ENCODE results near the gene SGCA. TPM values are rescaled to one million over a fixed set of nuclear protein-coding genes. Genes with fewer than 3 reads are reported as not detected.

SGCA gene
- total RNA-seq, 1 experiment from 2014 or later: 0.24 TPM

DNA sequence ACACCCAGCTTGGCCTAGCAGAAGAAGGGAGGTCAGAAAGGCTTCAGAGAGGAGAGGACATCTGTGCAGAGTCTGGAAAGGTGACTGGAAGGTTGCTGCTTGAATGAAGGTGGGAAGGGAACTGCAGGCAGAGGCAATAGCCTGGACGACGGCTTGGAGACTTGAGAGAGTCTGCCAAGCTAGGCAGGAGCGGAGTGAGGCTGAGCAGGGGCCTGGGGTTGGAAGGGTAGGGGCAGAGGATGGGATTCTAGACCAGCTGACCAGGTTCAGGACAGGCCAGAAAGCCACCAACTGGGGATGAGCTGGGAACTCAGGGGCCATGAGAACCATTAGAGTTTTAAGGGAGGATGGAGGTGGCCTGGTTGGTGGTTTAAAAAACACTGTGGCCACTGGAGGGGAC is 339 bp upstream of the SGCA start:
- Mint-ChIP-seq H3K27ac (peak overlapping the region; percentile 5 to 47 (median 45); a peak in 2 of 7 replicates), H3K9me3 (no peaks in the 10 kb centered on the region; a peak in 1 of 5 replicates), H3K4me1 (peaks cover 22 to 56% of the 10 kb centered on the region in 2 experiments), H3K4me3 (no peak overlapping the region), H3K27me3 (ENCODE audit: low read depth) (peaks cover 23% of the 10 kb centered on the region), H3K36me3 (ENCODE audit: insufficient read depth in 1 of 3, low read depth in 3 of 3) (no peaks in the 10 kb centered on the region)
- H2AK5ac ChIP-seq (ENCODE audit: insufficient read length, low read length): no peak overlapping the region
- H3K9me3 ChIP-seq (ENCODE audit: control insufficient read depth, low read depth, low read length): no peaks in the 10 kb centered on the region
- TF ChIP-seq, protein P1, sequence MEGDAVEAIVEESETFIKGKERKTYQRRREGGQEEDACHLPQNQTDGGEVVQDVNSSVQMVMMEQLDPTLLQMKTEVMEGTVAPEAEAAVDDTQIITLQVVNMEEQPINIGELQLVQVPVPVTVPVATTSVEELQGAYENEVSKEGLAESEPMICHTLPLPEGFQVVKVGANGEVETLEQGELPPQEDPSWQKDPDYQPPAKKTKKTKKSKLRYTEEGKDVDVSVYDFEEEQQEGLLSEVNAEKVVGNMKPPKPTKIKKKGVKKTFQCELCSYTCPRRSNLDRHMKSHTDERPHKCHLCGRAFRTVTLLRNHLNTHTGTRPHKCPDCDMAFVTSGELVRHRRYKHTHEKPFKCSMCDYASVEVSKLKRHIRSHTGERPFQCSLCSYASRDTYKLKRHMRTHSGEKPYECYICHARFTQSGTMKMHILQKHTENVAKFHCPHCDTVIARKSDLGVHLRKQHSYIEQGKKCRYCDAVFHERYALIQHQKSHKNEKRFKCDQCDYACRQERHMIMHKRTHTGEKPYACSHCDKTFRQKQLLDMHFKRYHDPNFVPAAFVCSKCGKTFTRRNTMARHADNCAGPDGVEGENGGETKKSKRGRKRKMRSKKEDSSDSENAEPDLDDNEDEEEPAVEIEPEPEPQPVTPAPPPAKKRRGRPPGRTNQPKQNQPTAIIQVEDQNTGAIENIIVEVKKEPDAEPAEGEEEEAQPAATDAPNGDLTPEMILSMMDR (conservative IDR thresholded peaks at IDR 0.05): no peak
- peaks cover 3% of the 10 kb centered on the region; the same call in 1 of the 2 replicates for H3K4me1 ChIP-seq (ENCODE audit: insufficient read depth, low read length)
- no peak overlapping the region for H3K27ac ChIP-seq (ENCODE audit: insufficient read length, low read depth, low read length)
- no peak overlapping the region for H2BK5ac ChIP-seq (ENCODE audit: insufficient read length, low read length)
- no peak overlapping the region for H3K18ac ChIP-seq (ENCODE audit: insufficient read length, low read depth, low read length)
- H3K9ac ChIP-seq (ENCODE audit: extremely low read depth, insufficient read length, low read length): no peak overlapping the region
- no peak overlapping the region for H3K4me2 ChIP-seq (ENCODE audit: insufficient read depth, insufficient read length, low read length)
- WGBS (ENCODE audit: extremely low coverage, insufficient read length, low lambda C conversion rate): no CpG with 5 or more reads among the region's 3 CpGs
- no peak overlapping the region for H2AFZ ChIP-seq (ENCODE audit: low read length)
- H2BK12ac ChIP-seq (ENCODE audit: insufficient read length, low read depth, low read length): no peak overlapping the region
- no peak overlapping the region for H2BK15ac ChIP-seq (ENCODE audit: low read depth, low read length)
- H3K79me1 ChIP-seq (ENCODE audit: insufficient read depth, low read depth, low read length, poor library complexity, severe bottlenecking): no peaks in the 10 kb centered on the region
- no peak overlapping the region for H4K91ac ChIP-seq (ENCODE audit: insufficient read length, low read depth, low read length)
- H2BK120ac ChIP-seq (ENCODE audit: low read depth, low read length, poor library complexity, severe bottlenecking): no peak overlapping the region
- peaks cover 13% of the 10 kb centered on the region for H3K23me2 ChIP-seq (ENCODE audit: insufficient read length, low read depth, low read length, poor library complexity, severe bottlenecking)
- no peak overlapping the region for H4K5ac ChIP-seq (ENCODE audit: insufficient read length, low read depth, low read length)
- no peak overlapping the region for H3K4ac ChIP-seq (ENCODE audit: low read depth, low read length)
- DNase-seq: no peak
- H3K79me2 ChIP-seq (ENCODE audit: insufficient read depth, low read length): no peaks in the 10 kb centered on the region
- H4K20me1 ChIP-seq (ENCODE audit: control insufficient read depth, insufficient read depth, insufficient read length): no peaks in the 10 kb centered on the region
- H3K23ac ChIP-seq (ENCODE audit: insufficient read length, low read depth, low read length): no peak overlapping the region
- no peaks in the 10 kb centered on the region; the same call in 1 of the 2 replicates for H3K27me3 ChIP-seq (ENCODE audit: insufficient read depth, low read length)
- H3K56ac ChIP-seq (ENCODE audit: insufficient read length, low read depth, low read length): no peak overlapping the region
- no peak overlapping the region for H3K14ac ChIP-seq (ENCODE audit: insufficient read depth, low read length)
- no peak overlapping the region for H3T11ph ChIP-seq (ENCODE audit: low read length)
- H2BK20ac ChIP-seq (ENCODE audit: low read depth, low read length, poor library complexity, severe bottlenecking): no peak overlapping the region
- H4K8ac ChIP-seq (replicated peaks; ENCODE audit: insufficient read length, low read depth, low read length): no peak overlapping the region

All from H9 (cell line).